ENCODE data around the gene CHD6. TPM values are rescaled to one million over a fixed set of nuclear protein-coding genes. Genes with fewer than 3 reads are reported as not detected.

The CHD6 gene
- total RNA-seq, 6 experiments from 2014 or later = 9.3 to 24.1 (median 16.6) TPM

GRCh38 chr20:41426976-41427375 is 191.2 kb downstream of the CHD6 start:
- no peak overlapping the region for H3K4me3 ChIP-seq
- ATAC-seq (no peak), DNase-seq (no peak)
- no peak overlapping the region for H3K27ac ChIP-seq
- intact Hi-C loops (cut with DNase I) = no loop called here
- H3K4me1 ChIP-seq = no peaks in the 10 kb centered on the region
- H3K9me3 ChIP-seq = no peaks in the 10 kb centered on the region
- H3K27me3 ChIP-seq = no peaks in the 10 kb centered on the region
- TF ChIP-seq CTCF (IDR thresholded peaks at IDR 0.05) = no peak
- no peak for TF ChIP-seq POLR2A (IDR thresholded peaks at IDR 0.05)
- 94% methylated on average over 8 of the region's 8 CpGs for WGBS (ENCODE audit: insufficient coverage, low coverage, low lambda C conversion rate, missing lambda C conversion rate)
- H3K36me3 ChIP-seq = peaks cover 0 to 33% (median 2%) of the 10 kb centered on the region in 4 donors

GRCh38 chr20:41426086-41426830 is 191.9 kb downstream of the CHD6 start:
- Histone ChIP-seq H3K9me3 (no peaks in the 10 kb centered on the region), H3K4me3 (no peak overlapping the region), H3K4me1 (no peaks in the 10 kb centered on the region), H3K27me3 (no peaks in the 10 kb centered on the region), H3K27ac (no peak overlapping the region), H3K36me3 (peaks cover 0 to 39% (median 7%) of the 10 kb centered on the region in 4 donors)
- ATAC-seq = no peak
- DNase-seq = no peak
- WGBS (ENCODE audit: insufficient coverage, low coverage, low lambda C conversion rate, missing lambda C conversion rate) = 87% methylated on average over 11 of the region's 11 CpGs
- intact Hi-C loops (cut with DNase I) = no loop called here
- TF ChIP-seq POLR2A (IDR thresholded peaks at IDR 0.05) (no peak), CTCF (IDR thresholded peaks at IDR 0.05) (no peak)

- 47% methylated on average over 10 of the region's 10 CpGs for WGBS (ENCODE audit: insufficient coverage, low coverage, low lambda C conversion rate, missing lambda C conversion rate)
- H3K27me3 ChIP-seq = no peaks in the 10 kb centered on the region
Observed at GRCh38 chr20:41425180-41425884, 192.8 kb downstream of the CHD6 start.

GRCh38 chr20:41424546-41424945 is 193.6 kb downstream of the CHD6 start:
- no peaks in the 10 kb centered on the region for H3K9me3 ChIP-seq
- ATAC-seq (no peak), DNase-seq (no peak)
- WGBS (ENCODE audit: insufficient coverage, low coverage, low lambda C conversion rate, missing lambda C conversion rate) = 70% methylated on average over 1 of the region's 1 CpG
- H3K27me3 ChIP-seq = no peaks in the 10 kb centered on the region
- TF ChIP-seq CTCF (IDR thresholded peaks at IDR 0.05) (no peak), POLR2A (IDR thresholded peaks at IDR 0.05) (no peak)
- no peak overlapping the region for H3K27ac ChIP-seq
- H3K36me3 ChIP-seq = peaks cover 0 to 49% (median 11%) of the 10 kb centered on the region in 4 donors
- intact Hi-C loops (cut with DNase I) = no loop called here
- H3K4me1 ChIP-seq = no peaks in the 10 kb centered on the region
- no peak overlapping the region for H3K4me3 ChIP-seq

More at GRCh38 chr20:41425180-41425884, 192.8 kb downstream of the CHD6 start:
- no peaks in the 10 kb centered on the region for H3K4me1 ChIP-seq
- TF ChIP-seq CTCF (IDR thresholded peaks at IDR 0.05) (no peak), POLR2A (IDR thresholded peaks at IDR 0.05) (no peak)
- DNase-seq (no peak), ATAC-seq (no peak)
- H3K36me3 ChIP-seq = peaks cover 0 to 43% (median 11%) of the 10 kb centered on the region in 4 donors
- no peak overlapping the region for H3K4me3 ChIP-seq
- intact Hi-C loops (cut with DNase I) = no loop called here
- no peaks in the 10 kb centered on the region for H3K9me3 ChIP-seq
- H3K27ac ChIP-seq = no peak overlapping the region

Data from right lobe of liver (tissue), 6 donors.